NCI-H1694 treated with DMSO at 0.1 percent for 48 hours (cell line): ENCODE data around the gene CSHL1.
"Not testable (repeated sequence)": the region's sequence is repeated elsewhere in the genome, so short reads cannot be mapped to it uniquely, and the experiment has no call there.

Experiments
- DNase-seq: peaks from one replicate; lab custom pipeline; 2025; lab: John Stamatoyannopoulos, UW

Gene CSHL1

DNA sequence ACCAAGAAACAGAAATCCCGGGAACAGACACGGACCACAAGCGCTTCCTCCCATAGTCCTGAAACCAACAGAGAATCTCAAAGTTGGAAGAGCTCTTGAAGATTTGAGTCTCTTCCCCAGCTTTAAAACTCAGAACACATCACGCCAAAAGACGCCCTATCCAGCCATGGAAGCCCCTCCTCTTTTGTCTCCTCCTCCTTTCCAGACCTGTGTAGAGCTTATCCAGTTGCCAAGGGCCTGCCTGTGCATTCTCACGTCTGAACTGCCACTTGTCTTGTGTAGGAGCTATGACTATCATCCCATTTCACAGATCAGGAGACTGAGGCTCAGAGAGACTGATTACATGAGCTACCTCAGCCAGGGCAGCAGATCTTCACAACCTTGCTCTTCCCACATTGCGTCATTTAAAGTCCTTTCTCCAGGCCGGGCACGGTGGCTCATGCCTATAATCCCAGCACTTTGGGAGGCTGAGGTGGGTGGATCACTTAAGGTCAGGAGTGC, 28.4 kb downstream of the CSHL1 start:
- not testable (repeated sequence) for DNase-seq

DNA sequence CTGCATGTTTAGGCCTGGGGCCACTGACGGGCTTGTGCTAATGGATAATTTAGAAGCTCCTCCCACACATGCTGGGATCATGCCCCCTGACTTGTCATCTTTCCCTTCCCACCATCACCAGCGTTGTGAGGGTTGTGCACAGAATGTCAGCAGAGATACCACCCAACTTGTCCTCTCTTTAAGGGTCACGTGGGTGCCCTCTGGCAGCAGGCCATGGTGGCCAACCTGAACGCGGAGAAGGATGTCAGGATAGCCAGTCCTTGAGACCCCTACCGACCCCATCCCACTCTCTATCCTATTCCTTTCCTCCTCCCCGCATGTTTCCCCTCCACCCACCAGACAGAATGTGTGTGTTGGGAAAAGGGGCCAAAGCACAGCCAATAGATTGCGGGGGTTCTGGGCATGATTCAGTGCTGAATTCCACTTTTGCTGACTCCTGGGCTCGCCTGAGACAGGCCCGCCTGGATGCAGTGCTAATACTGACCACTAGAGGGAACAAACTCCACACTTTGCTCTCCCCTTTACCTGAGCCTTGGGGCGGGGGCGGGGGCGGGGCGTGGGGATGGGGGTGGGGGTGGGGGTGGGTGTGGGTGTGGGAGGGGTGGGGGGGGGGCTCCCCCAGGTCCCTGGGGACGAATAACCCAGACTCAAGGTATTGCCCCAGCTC, 29.0 kb downstream of the CSHL1 start, which contains the start of gene GH2:
TSS of gene GH2 (minus strand) at position 10 of the 667 bp plus-strand sequence. CDS start 143 bp downstream, outside the sequence.
- peak; percentile 41 for DNase-seq

DNA sequence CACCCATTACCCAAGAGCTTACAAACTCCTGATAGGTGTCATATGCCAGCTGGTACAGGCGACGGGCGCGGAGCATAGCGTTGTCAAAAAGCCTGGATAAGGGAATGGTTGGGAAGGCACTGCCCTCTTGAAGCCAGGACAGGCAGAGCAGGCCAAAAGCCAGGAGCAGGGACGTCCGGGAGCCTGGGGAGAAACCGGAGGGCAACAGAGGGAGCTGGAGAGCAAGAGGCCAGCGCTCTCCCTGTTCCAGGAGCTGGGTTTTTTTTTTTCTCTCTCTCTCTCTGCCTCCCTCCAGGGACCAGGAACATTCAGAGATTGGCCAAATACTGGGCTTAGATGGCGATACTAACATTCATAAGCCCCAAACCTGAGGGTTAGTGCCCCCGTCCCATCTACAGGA, 29.7 kb downstream of the CSHL1 start:
- DNase-seq: not testable (repeated sequence)

DNA sequence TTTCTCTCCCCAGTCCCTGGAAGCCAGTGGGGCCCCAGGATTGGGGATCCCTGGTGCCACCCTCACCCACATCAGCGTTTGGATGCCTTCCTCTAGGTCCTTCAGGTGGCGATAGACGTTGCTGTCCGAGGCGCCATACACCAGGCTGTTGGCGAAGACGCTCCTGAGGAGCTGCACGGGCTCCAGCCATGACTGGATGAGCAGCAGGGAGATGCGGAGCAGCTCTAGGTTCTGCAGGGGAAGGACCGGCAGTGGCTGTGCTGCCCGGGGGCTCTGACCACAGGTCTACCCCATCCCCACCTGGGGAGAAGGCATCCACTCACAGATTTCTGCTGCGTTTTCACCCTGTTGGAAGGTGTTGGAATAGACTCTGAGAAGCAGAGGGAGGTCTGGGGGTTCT, 30.4 kb downstream of the CSHL1 start:
- DNase-seq: no peak

DNA sequence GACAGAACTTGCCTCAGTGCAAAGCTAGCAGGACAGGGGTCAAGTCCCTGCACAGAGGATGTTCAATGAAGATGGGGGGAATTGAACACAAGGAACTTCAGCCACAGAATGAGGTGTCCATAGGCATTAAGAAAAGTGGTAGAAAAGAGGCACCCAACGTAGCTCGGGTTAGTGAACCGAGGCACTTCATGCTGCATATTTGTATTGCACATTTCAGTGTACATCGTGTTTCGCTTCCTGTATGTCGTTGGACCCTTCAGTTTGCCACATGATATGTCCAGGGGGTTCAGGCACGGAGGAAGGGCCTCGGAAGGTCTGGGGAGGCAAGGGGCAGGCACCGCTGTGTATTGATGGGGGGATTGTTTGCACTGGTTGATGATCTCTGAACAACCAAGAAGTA, 32.6 kb downstream of the CSHL1 start:
- DNase-seq: not testable (repeated sequence)

DNA sequence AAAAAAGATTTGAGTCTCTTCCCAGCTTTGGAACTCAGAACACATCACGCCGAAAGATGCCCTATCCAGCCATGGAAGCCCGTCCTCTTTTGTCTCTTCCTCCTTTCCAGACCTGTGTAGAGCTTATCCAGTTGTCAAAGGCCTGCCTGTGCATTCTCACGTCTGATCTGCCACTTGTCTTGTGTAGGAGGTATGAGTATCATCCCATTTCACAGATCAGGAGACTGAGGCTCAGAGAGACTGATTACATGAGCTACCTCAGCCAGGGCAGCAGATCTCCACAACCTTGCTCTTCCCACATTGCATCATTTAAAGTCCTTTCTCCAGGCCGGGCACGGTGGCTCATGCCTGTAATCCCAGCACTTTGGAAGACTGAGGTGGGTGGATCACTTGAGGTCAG, 36.4 kb downstream of the CSHL1 start:
- not testable (repeated sequence) for DNase-seq

DNA sequence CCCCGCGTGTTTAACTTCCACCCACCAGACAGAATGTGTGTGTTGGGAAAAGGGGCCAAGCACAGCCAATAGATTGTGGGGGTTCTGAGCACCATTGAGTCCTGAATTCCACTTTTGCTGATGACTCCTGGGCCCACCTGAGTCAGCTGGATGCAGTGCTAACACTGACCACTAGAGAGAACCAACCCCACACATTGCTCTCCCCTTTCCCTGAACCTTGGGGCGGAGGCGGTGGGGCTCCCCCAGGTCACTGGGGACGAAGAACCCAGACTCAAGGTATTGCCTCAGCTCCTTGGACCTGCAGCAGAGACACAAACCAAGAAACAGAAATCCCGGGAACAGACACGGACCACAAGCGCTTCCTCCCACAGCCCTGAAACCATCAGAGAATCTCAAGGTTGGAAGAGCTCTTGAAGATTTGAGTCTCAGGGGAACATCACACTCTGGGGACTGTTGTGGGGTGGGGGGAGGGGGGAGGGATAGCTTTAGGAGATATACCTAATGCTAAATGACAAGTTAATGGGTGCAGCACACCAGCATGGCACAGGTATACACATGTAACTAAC, 36.9 kb downstream of the CSHL1 start:
- not testable (repeated sequence) for DNase-seq

DNA sequence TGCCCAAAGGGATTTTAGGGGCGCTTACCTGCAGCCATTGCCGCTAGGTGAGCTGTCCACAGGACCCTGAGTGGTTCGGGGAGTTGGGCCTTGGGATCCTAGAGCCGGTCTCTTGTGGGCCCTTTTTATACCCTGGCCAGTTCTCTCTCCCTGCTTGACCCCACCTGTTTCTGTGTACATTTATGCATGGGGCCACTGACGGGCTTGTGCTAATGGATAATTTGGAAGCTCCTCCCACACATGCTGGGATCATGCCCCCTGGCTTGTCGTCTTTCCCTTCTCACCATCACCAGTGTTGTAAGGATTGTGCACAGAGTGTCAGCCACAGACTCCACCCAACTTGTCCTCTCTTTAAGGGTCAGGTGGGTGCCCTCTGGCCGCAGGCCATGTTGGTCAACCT, 37.5 kb downstream of the CSHL1 start, which contains the start of gene CSH2:
TSS of gene CSH2 (minus strand) at position 101 of the 400 bp plus-strand sequence. CDS start at position 38, 63 bp downstream.
- DNase-seq: not testable (repeated sequence)

DNA sequence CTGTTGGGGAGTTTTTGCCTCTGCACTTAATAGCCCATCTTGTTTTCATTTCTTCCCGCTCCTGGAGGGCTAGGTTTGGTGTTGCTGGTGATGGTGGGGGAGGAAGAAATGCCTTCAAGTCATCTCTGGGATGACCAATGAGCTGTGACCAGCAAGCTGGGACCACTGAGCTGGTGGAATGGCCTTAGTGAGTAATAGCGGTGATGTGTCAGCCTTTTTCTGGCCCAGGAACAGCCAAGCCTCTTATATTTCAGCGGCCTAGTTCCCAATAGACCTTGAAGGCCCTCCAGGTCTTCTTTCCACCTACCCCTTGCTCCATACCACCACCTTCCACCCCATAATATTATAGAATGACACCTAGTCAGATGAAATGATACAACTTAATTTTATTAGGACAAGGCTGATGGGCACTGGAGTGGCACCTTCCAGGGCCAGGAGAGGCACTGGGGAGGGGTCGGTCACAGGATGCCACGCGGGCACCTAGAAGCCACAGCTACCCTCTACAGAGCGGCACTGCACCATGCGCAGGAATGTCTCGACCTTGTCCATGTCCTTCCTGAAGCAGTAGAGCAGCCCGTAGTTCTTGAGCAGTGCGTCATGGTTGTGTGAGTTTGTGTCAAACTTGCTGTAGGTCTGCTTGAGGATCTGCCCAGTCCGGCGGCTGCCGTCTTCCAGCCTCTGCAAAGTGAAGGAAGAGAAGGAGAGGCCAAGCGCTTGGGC, 39.3 kb downstream of the CSHL1 start:
- DNase-seq: not testable (repeated sequence)

DNA sequence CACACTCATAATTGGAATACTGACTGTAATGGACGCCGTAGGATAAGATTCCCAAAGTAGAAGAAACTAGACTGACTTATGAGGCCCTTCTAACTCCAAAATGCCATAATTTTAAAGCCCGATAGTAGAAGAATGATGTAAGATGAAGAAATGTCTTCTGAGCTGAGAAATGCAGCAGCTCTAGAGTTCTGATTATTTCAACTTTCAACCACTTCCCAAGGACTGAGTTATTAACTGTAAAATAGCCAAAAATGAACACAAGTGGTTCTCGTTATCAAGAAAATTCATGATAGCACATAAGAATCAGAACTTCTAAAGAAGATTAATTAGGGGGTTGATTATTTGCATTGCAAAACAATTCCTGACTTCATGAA, 40.8 kb downstream of the CSHL1 start:
- not testable (repeated sequence) for DNase-seq

DNA sequence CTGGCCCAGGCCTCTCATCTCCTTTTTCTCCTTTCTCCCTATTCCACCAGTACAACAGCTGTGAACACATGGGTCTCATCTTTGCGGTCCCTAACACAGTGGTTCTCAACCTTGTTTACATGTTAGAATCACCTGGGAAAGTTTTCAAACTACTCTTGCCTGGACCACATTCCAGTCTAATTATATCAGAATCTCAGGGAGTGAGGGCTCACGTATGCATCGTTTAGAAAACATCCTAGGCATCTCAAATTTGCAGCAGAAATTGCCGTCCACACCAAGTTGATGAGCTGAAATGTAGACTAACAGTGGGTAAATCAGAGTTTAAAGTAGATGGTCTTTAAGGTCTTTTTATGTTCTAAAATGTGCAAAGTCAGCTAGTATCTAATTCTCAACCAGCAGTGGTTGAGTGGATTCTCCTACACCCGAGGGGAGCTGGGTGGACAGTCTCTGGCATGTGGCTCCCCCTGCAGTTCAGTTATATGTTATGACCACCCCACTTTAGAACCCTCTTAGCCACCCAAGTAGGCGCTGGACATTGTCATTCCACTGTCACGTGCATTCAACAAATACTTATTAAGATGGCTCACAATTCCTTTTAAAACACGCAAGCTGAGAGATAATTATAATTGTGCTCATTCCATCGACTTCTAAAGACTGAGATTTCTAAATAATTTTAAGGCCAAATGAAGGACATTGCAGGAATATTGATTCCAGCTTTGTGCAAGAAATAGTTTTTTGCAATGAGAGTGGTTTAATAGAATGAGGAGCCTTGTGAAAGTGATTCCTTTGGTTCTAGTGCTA, 41.4 kb downstream of the CSHL1 start:
- DNase-seq: not testable (repeated sequence)

DNA sequence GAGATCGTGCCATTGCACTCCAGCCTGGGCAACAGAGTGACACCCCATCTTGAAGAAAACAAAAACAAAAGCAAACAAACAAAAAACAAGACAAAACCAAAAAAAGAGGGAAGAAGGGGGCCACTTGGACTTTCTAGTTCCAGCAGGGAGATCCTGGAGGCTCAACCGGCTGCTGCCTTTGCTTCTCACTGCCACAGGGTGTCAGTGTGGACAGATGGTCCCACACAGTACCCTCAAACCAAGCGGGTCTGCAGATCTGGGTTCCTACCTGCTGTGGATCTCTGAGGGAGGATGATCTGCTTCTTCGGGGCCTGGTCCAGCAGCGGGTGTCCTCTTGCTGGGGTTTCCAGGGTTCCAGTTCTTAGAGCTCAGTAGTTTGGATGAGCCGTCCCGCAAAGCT, 44.4 kb downstream of the CSHL1 start:
- not testable (repeated sequence) for DNase-seq
